LNCAP (cell line): ENCODE results near the gene KNDC1.

Source experiments
- TF ChIP-seq, protein P1 (sequence below): fragments of 450-650 bp; IDR thresholded peaks from 2 replicates; pipeline ENCODE4 v1.5.1; 2017; ENCODE audit warnings: mild to moderate bottlenecking

KNDC1 gene

GRCh38 chr10:133170092-133170491, 10.1 kb downstream of the KNDC1 start:
- TF ChIP-seq, protein P1, sequence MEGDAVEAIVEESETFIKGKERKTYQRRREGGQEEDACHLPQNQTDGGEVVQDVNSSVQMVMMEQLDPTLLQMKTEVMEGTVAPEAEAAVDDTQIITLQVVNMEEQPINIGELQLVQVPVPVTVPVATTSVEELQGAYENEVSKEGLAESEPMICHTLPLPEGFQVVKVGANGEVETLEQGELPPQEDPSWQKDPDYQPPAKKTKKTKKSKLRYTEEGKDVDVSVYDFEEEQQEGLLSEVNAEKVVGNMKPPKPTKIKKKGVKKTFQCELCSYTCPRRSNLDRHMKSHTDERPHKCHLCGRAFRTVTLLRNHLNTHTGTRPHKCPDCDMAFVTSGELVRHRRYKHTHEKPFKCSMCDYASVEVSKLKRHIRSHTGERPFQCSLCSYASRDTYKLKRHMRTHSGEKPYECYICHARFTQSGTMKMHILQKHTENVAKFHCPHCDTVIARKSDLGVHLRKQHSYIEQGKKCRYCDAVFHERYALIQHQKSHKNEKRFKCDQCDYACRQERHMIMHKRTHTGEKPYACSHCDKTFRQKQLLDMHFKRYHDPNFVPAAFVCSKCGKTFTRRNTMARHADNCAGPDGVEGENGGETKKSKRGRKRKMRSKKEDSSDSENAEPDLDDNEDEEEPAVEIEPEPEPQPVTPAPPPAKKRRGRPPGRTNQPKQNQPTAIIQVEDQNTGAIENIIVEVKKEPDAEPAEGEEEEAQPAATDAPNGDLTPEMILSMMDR = no peak

DNA sequence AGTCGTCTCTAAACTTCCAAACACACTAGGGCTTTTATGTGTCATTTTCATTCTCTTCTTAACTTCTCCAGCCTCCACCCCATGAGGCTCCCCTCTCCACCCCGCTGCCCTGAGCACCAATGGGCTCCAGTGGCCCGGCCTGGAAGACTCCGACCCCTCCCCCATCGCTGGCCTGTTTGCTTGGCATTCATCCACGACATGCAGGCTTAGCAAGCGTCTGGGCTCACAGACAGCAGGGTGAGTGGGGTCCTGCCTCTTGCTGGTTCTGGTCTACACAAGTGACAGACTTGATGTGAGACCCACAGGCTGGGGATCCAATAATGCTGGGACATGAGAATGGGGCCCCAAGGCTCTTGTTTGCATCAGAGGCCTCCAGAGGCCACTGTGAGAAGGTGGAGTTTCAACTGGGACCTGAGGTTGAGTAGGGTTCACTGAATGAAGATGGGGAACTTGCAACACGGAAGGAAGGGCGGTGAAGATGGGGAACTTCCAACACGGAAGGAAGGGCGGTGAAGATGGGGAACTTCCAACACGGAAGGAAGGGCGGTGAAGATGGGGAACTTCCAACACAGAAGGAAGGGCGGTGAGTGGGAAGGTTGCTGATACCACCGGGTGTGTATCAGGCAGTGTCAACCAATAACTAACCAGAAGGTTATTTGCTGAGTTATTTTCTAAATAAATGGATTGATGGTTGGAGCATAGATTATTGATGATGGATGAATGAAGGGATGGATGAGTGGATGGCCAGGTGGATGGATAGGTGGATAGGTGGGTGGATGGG, 14.0 kb downstream of the KNDC1 start:
- TF ChIP-seq, protein P1 = no peak

DNA sequence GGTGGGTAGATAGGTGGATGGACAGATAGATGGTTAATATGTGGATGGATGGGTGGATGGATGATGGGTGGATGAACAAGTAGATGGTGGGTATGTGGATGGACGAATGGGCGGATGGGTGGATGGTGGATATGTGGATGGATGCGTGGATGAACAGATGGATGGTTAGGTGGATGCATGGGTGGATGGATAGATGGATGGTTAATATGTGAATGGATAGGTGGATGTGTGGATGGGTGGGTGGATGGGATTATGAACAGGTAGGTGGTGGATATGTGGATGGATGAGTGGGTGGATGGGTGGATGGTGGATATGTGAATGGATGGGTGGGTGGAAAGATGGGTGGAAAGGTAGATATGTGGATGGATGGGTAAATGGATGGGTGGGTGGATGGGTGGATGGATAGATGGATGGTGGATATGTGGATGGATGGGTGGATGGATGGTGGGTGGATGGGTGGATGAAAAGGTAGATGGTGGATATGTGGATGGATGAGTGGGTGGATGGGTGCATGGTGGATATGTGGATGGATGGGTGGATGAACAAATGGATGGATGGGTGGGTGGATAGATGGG, 14.8 kb downstream of the KNDC1 start:
- TF ChIP-seq, protein P1 = no peak

DNA sequence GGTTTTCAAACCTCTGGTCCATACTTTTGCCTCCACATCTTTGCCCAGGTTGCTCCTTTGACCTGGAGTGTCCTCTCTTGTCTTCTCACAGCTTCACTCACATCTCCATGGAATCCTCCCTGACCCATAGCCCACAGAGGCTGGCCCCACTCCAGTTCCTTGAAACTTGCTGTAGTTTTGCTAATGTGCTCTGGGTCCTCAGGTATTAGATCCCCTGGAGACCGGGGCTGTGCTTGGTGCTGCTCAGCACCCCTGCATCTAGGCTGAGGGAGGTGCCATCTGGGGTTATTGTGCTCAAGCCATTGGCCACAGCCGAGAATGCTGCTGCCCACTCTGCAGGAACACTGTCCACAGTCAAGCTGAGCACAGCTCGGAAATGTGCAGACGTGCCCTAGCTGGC, 16.5 kb downstream of the KNDC1 start:
- TF ChIP-seq, protein P1 = no peak

DNA sequence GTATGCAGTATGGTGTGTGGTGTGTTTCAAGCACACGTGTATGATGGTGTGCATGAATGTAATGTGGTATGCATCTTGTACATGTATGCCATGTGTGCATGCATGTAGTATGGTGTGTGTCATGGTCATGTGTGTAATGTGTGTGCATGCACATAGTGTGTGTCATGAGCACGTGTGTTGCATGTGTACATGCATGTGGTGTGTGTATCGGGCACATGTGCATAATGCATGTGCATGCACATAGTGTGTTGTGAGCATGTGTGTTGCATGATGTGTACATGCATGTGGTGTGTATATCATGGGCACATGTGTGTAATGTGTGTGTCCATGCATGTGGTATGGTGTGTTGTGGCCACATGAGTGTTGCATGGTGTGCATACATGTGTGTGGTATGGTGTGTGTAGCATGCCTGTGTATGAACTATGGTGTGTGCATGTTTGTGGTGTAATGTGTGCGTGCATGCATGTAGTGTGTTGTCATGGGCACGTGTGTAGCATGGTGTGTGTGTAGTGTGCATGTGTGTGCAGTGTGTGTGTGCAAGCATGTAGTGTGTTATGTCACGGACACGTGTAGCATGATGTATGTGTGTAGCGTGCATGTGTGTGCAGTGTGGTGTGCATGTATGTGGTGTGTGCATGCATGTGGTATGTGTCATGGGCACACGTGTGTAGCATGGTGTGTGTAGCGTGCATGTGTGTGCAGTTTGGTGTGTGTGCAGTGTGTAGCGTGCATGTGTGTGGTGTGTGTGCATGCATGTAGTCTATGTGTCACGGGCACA, 17.6 kb downstream of the KNDC1 start:
- TF ChIP-seq, protein P1 = no peak

GRCh38 chr10:133178357-133179127, 18.5 kb downstream of the KNDC1 start:
- TF ChIP-seq, protein P1 = no peak

DNA sequence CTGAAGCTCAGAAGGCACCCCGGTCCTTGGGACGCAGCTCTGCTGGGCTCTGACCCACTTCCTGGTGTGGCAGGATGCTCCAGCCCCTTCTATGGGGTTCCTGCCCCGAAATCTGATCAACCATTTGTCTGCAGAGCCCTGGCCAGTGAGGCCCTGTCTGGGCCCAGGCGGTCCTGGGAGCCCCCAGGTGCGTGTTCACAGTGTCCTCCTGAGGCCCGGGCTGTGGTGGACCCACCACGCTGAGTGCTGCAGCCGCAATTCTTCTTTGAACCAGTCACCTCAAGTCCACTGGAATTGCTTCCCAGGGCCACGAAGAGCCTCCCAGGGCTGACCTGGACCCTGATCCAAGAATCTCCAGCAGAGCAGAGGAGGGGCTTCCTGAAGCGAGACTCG, 19.1 kb downstream of the KNDC1 start:
- TF ChIP-seq, protein P1 = no peak
